Activated T-cell treated with anti-CD3 and anti-CD28 coated beads, Interleukin-2, amount 50 U/mL, for 24 hours (primary cell): ENCODE data around the gene CYB5R3.
"Not testable (repeated sequence)": the region's sequence is repeated elsewhere in the genome, so short reads cannot be mapped to it uniquely, and the experiment has no call there.

Source experiments
- DNase-seq: peaks from one replicate; pipeline ENCODE4 v3.0.0-alpha.2; 2020
- H3K27ac Mint-ChIP-seq: 2 replicates; pipeline ENCODE4 v1.8.0; 2020; ENCODE audit warnings: mild to moderate bottlenecking, mixed read lengths
- H3K27me3 Mint-ChIP-seq: 2 replicates; pipeline ENCODE4 v1.8.0; 2020; ENCODE audit warnings: mixed read lengths
- H3K36me3 Mint-ChIP-seq: 2 replicates; pipeline ENCODE4 v1.8.0; 2020; ENCODE audit warnings: low read depth, mixed read lengths
- H3K4me1 Mint-ChIP-seq: 2 replicates; pipeline ENCODE4 v1.8.0; 2020; ENCODE audit warnings: low read depth, mixed read lengths
- H3K4me3 Mint-ChIP-seq: 2 replicates; pipeline ENCODE4 v1.8.0; 2020; ENCODE audit warnings: mild to moderate bottlenecking, moderate library complexity, mixed read lengths
- H3K9me3 Mint-ChIP-seq: 2 replicates; pipeline ENCODE4 v1.8.0; 2020; ENCODE audit warnings: mixed read lengths

CYB5R3 gene

DNA sequence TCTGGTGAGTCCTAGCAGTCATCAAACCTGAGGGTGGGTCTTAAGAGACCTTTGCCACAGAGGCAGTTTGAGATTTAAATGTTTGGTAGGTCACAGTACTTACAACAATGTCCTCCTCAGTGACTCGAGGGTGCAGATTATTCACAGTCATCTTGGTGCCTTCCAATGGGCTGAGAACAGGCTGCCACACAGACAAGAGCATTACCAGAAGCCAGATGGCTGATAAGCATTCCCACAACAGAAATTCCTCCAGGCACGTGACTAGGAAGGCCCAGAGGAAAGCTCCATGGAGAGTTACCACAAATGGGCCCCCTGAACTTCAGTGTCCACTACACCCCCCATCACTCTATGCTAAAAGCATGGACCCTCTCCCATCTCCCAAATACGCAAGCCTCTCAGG, 53.8 kb downstream of the CYB5R3 start:
- no peaks in the 10 kb centered on the region for H3K4me1 Mint-ChIP-seq
- H3K9me3 Mint-ChIP-seq = no peaks in the 10 kb centered on the region
- no peaks in the 10 kb centered on the region for H3K27me3 Mint-ChIP-seq
- no peak overlapping the region for H3K4me3 Mint-ChIP-seq
- DNase-seq = no peak
- H3K27ac Mint-ChIP-seq = peak overlapping the region; percentile 50
- H3K36me3 Mint-ChIP-seq = peaks cover 98% of the 10 kb centered on the region

- Mint-ChIP-seq H3K4me1 (no peaks in the 10 kb centered on the region), H3K27me3 (no peaks in the 10 kb centered on the region), H3K9me3 (no peaks in the 10 kb centered on the region), H3K36me3 (peaks cover 96% of the 10 kb centered on the region), H3K4me3 (no peak overlapping the region), H3K27ac (no peak overlapping the region)
- DNase-seq = no peak
These were observed 57.2 kb downstream of the CYB5R3 start for GRCh38 chr22:42591987-42592386.

GRCh38 chr22:42587588-42588175, 61.5 kb downstream of the CYB5R3 start:
- Mint-ChIP-seq H3K27ac (no peak overlapping the region), H3K4me1 (no peaks in the 10 kb centered on the region), H3K27me3 (no peaks in the 10 kb centered on the region), H3K9me3 (no peaks in the 10 kb centered on the region), H3K4me3 (no peak overlapping the region), H3K36me3 (peaks cover 96% of the 10 kb centered on the region)
- no peak for DNase-seq

- no peaks in the 10 kb centered on the region for H3K27me3 Mint-ChIP-seq
- H3K4me1 Mint-ChIP-seq = peaks cover 6% of the 10 kb centered on the region
- no peaks in the 10 kb centered on the region for H3K9me3 Mint-ChIP-seq
- DNase-seq = no peak
- peaks cover 92% of the 10 kb centered on the region for H3K36me3 Mint-ChIP-seq
- no peak overlapping the region for H3K4me3 Mint-ChIP-seq
- peak overlapping the region; percentile 79 for H3K27ac Mint-ChIP-seq
These were observed 62.8 kb downstream of the CYB5R3 start for GRCh38 chr22:42586381-42586780.

DNA sequence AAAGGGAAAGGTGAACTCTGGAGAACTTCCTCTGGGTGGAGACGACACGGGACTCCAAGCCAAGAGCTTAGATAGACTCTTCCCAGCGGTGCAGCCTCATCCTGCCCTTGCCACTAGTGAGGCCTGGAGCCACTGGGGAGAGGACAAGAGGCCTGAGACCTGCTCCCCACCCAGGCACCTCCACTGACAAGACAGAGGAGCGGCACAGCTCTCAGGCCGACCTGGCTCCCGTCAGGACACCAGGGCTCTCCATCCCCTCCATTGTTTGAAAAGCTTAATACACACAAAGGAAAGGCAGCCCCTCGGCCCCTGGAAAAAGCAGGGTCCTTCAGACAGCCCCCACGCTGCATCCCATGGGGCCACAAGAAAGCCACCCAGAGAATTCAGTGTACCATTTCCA, 64.1 kb downstream of the CYB5R3 start:
- Mint-ChIP-seq H3K4me1 (peaks cover 7% of the 10 kb centered on the region), H3K27ac (peak overlapping the region; percentile 71), H3K27me3 (no peaks in the 10 kb centered on the region), H3K4me3 (no peak overlapping the region), H3K9me3 (no peaks in the 10 kb centered on the region), H3K36me3 (peaks cover 88% of the 10 kb centered on the region)
- DNase-seq = no peak

DNA sequence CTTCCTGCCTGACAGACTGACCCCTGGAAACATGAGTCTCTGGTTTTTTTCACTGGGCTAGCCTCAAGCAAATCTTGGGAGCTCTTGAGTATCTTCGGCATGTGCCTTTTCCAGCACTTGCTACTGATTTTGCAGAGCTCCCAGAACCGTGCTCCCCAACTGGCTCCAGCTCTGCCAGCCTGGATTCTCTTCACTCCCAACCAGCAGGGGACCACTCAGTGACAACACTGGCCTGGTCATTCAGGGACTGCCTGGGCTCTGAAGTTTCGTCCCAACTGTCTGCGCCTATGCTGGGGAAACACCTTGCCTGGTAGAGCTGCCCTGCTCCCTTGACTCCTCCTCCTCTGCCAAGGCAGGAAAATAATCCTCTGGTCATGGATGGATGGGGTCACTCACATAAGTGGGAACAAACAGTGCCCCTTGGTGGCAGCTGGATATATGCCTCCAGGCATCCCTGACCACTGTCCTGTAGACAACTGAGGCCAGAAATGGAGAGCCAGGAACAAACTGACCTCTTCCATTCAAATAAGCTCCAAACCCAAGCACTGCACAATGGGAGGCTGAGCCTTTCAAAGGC, 64.7 kb downstream of the CYB5R3 start:
- no peak for DNase-seq
- Mint-ChIP-seq H3K27ac (peak overlapping the region; percentile 37), H3K27me3 (no peaks in the 10 kb centered on the region), H3K9me3 (no peaks in the 10 kb centered on the region), H3K4me3 (no peak overlapping the region), H3K36me3 (peaks cover 88% of the 10 kb centered on the region), H3K4me1 (peaks cover 9% of the 10 kb centered on the region)

DNA sequence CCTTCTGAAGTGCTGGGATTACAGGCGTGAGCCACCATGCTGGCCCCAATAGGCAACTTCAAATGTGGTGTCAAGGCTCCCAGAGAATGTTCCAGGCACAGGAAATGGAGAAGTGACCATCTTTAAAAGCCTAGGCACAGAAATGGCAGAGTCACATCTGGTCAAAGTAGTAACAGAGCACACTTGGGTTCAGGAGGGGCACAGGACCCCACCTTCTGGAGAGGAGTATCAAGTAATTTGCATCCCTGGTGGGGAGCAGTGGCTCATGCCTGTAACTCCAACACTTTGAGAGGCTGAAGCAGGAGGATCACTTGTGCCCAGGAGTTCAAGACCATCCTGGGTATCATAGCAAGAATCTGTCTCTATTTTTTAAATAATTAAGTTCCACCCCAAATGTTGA, 66.2 kb downstream of the CYB5R3 start:
- Mint-ChIP-seq H3K27ac (no peak overlapping the region), H3K9me3 (no peaks in the 10 kb centered on the region), H3K4me3 (peak overlapping the region; percentile 95), H3K36me3 (peaks cover 89% of the 10 kb centered on the region), H3K27me3 (no peaks in the 10 kb centered on the region), H3K4me1 (peaks cover 9% of the 10 kb centered on the region)
- DNase-seq = no peak

- peaks cover 89% of the 10 kb centered on the region for H3K36me3 Mint-ChIP-seq
- peaks cover 9% of the 10 kb centered on the region for H3K4me1 Mint-ChIP-seq
- peak; percentile 89 for DNase-seq
- no peaks in the 10 kb centered on the region for H3K9me3 Mint-ChIP-seq
- H3K27ac Mint-ChIP-seq = peak overlapping the region; percentile 96
- H3K27me3 Mint-ChIP-seq = no peaks in the 10 kb centered on the region
- peak overlapping the region; percentile 95 for H3K4me3 Mint-ChIP-seq
These were observed 67.2 kb downstream of the CYB5R3 start for GRCh38 chr22:42581762-42582716.

GRCh38 chr22:42581194-42581761, 67.9 kb downstream of the CYB5R3 start:
- Mint-ChIP-seq H3K27ac (peak overlapping the region; percentile 96), H3K36me3 (peaks cover 83% of the 10 kb centered on the region)

DNA sequence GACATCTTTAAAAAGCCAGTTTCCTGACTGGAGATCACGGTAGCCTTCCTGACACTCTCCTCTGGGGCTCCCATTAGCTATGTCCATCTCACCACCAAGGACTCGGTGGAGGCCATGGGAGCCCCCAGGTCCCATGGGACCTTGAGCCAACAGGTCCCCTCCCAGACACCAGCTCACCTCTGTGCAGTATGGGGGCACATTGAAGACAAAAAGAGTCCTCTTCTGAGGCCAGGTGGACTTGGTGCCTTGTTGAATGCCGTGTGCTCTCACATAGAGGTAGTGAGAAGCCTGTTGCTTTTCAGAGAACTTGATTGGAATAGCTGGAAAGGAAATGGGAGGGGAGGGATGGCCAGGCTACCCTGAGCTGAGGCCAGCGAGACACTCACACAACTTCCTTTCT, 69.2 kb downstream of the CYB5R3 start:
- not testable (repeated sequence) for DNase-seq, H3K27me3 Mint-ChIP-seq, H3K9me3 Mint-ChIP-seq, H3K4me1 Mint-ChIP-seq
- Mint-ChIP-seq H3K4me3 (peak overlapping the region; percentile 69), H3K27ac (peak overlapping the region; percentile 80), H3K36me3 (peaks cover 79% of the 10 kb centered on the region)

More at GRCh38 chr22:42581194-42581761, 67.9 kb downstream of the CYB5R3 start:
- H3K27me3 Mint-ChIP-seq, H3K4me1 Mint-ChIP-seq, H3K9me3 Mint-ChIP-seq, DNase-seq: not testable (repeated sequence)
- peak overlapping the region; percentile 95 for H3K4me3 Mint-ChIP-seq

- no peak for DNase-seq
- H3K4me1 Mint-ChIP-seq = peaks cover 9% of the 10 kb centered on the region
- no peaks in the 10 kb centered on the region for H3K9me3 Mint-ChIP-seq
- peaks cover 76% of the 10 kb centered on the region for H3K36me3 Mint-ChIP-seq
- H3K27me3 Mint-ChIP-seq = no peaks in the 10 kb centered on the region
- H3K27ac Mint-ChIP-seq = peak overlapping the region; percentile 57
- no peak overlapping the region for H3K4me3 Mint-ChIP-seq
These were observed 71.5 kb downstream of the CYB5R3 start for GRCh38 chr22:42577623-42578240.

DNA sequence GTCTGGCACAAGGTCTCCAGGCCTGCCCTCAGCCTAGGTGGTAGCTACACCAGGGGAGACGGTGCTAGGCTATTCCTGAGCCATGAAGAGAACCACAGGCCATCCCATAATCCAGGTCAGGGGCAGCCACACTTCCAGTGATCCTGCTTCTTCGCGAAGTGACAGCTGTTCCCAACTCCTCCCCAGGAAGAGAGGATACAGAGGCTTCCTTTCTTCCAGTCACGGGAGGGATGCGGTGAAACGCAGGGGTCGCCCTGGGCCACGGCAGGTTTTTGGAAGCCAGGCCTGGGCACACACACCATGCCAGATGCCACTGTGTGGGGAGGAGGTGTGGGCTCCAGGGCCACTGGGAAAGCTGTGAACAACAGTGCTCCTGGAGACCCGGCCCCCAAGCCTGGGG, 72.1 kb downstream of the CYB5R3 start:
- H3K27me3 Mint-ChIP-seq, H3K9me3 Mint-ChIP-seq, H3K4me1 Mint-ChIP-seq, H3K4me3 Mint-ChIP-seq, DNase-seq: not testable (repeated sequence)
- H3K36me3 Mint-ChIP-seq = peaks cover 76% of the 10 kb centered on the region
- peak overlapping the region; percentile 50 for H3K27ac Mint-ChIP-seq

- peaks cover 81% of the 10 kb centered on the region for H3K36me3 Mint-ChIP-seq
- DNase-seq, H3K27ac Mint-ChIP-seq, H3K9me3 Mint-ChIP-seq, H3K4me1 Mint-ChIP-seq, H3K4me3 Mint-ChIP-seq, H3K27me3 Mint-ChIP-seq: not testable (repeated sequence)
These were observed 73.1 kb downstream of the CYB5R3 start for GRCh38 chr22:42575996-42576574.

DNA sequence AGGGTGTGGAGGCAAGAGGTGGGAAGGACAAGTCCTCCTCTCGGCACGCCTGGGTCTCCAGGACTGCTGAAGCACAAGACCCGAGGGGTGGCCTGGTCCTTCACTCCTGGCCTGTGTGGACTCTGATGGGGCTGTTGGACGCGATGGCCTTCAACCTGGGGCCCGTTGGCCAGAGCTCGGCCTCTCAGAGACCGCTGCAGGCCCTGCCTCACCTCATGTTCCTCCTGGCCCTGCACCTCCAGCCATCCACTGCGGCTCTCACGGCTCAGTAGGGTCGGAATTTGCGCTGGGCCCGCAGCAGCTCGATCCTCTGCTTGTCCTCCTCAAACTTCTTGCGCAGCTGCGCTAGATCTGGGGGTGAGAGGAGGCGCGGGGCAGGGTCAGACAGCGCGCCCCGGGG, 74.7 kb downstream of the CYB5R3 start:
- H3K36me3 Mint-ChIP-seq = peaks cover 85% of the 10 kb centered on the region
- H3K4me1 Mint-ChIP-seq, H3K27ac Mint-ChIP-seq, H3K4me3 Mint-ChIP-seq, H3K27me3 Mint-ChIP-seq, DNase-seq, H3K9me3 Mint-ChIP-seq: not testable (repeated sequence)
